HG03460 (cell line): Measurements from ENCODE around the gene FOXC2.

ENCODE experiments used
- ATAC-seq: cut with Tn5 transposase; IDR thresholded peaks from one replicate; pipeline ENCODE4 v1.9.1; 2021; ENCODE audit not compliant: unreplicated experiment

FOXC2 gene

DNA sequence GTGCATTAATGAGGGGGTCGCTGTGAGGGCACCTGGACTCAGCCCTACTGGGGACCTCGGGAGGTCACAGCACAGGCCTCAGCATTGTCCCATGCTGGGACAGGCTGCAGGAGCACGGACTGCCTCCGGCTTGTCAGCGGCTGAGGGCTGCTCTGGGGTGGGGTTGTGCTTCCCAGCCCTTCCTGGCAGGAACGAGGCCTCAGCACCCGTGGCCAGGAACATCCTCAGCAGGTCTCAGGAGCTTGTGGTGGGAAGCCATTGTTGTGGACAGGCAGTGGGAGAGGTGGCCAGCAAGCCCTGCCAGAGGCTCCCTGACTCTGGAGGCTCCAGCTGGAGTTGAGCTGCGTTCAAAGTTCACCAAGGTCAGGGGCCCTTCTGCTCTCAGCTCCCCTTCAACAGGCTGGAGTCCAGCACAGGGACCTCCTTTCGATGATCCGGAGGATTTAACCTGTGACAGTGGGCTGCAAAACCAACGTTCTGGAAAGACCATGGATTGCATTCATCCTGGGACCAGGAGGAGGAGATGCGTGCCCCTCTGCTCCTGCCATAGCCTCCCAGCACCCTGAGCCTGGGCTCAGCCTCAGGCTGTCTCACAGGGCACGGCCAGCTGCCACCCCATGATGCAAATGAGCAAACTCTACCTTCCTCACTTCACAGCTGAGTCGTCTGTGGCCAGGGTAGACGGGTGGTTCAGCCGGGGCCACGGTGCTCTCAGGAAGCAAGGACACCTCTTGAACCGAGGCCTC is 44.3 kb downstream of the FOXC2 start:
- ATAC-seq, result no peak

- ATAC-seq, result no peak
These were observed 44.9 kb downstream of the FOXC2 start for GRCh38 chr16:86611525-86611855.

DNA sequence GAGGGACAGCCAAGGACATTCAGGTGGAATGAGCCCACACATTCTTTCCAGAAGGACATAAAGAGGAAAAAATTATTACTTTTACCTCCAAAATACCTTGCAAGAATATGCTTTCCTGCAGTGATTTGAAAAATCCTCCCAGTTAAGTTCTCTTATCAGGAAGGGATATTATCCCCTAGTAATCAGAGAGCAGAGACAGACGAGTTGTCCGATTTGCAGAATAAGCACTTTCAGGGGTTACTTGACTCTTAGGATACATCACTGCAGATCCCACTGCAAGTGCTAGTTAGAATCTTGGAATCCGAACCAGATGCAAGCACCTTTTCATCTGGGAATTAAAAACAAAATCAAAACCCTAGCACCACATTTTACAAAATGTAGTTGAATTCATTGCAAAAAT is 45.3 kb downstream of the FOXC2 start:
- no peak for ATAC-seq

GRCh38 chr16:86614699-86615098 is 48.1 kb downstream of the FOXC2 start:
- ATAC-seq, result no peak

DNA sequence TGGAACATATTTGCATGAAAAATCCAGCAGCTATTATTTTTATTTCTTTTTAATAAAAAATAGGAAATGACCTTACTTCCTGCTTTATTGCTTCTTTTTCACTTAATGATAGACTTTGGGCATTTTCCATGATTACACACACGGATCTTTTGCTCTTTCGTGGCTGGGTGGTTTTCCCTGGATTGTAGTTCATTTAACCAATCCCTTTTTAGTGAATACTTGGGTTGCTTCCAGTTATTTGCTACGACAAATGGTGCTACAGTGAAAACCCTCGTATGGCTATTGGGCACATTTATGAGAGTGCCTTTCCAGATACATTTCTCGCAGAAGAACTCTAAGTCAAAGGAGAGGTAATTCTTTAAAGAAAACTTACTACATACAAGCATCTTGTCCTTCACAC is 50.3 kb downstream of the FOXC2 start:
- ATAC-seq, result no peak

GRCh38 chr16:86618431-86619238 is 52.0 kb downstream of the FOXC2 start:
- no peak for ATAC-seq
